Measurements from ENCODE around the gene NFAT5.
A peak's percentile ranks its signal among the peaks of the same experiment; 100 is the strongest.
"Not testable (repeated sequence)": the region's sequence is repeated elsewhere in the genome, so short reads cannot be mapped to it uniquely, and the experiment has no call there.

Gene NFAT5, protein sequence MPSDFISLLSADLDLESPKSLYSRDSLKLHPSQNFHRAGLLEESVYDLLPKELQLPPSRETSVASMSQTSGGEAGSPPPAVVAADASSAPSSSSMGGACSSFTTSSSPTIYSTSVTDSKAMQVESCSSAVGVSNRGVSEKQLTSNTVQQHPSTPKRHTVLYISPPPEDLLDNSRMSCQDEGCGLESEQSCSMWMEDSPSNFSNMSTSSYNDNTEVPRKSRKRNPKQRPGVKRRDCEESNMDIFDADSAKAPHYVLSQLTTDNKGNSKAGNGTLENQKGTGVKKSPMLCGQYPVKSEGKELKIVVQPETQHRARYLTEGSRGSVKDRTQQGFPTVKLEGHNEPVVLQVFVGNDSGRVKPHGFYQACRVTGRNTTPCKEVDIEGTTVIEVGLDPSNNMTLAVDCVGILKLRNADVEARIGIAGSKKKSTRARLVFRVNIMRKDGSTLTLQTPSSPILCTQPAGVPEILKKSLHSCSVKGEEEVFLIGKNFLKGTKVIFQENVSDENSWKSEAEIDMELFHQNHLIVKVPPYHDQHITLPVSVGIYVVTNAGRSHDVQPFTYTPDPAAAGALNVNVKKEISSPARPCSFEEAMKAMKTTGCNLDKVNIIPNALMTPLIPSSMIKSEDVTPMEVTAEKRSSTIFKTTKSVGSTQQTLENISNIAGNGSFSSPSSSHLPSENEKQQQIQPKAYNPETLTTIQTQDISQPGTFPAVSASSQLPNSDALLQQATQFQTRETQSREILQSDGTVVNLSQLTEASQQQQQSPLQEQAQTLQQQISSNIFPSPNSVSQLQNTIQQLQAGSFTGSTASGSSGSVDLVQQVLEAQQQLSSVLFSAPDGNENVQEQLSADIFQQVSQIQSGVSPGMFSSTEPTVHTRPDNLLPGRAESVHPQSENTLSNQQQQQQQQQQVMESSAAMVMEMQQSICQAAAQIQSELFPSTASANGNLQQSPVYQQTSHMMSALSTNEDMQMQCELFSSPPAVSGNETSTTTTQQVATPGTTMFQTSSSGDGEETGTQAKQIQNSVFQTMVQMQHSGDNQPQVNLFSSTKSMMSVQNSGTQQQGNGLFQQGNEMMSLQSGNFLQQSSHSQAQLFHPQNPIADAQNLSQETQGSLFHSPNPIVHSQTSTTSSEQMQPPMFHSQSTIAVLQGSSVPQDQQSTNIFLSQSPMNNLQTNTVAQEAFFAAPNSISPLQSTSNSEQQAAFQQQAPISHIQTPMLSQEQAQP (N-terminal part only)

DNA sequence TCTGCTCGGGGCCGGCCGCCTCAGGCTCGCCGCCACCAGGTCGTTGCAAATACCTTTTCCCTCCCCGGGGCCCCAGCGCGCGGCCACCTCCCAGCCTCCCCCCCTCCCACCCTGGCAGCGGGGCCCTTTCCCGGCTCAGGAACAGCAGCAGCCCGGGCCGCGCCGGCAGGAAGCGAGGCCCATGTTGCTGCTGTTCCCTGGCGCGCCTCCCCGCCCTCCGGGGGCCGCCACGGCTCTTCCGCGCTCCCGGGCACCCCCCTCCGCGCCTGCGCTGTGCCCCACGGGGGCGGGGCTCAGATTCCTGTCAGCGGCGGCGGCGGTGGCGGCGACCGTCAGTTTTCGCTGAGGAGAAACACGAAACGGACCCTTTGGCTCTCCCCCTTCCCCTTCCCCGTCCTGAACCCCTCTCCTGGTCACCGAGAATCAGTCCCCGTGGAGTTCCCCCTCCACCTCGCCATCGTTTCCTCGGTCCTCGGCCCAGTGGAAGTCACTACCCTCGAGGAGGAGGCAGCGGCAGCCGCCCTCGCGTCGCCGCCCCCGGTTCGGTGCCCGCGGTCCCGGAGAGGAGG is at the start of gene NFAT5:
Gene NFAT5 (plus strand): TSS at position 296 of the 569 bp plus-strand sequence. CDS start 336 bp downstream, outside the sequence.
- peak within 1 kb of the TSS; percentile 83 for H3K27ac ChIP-seq
- TF ChIP-seq, protein P1, sequence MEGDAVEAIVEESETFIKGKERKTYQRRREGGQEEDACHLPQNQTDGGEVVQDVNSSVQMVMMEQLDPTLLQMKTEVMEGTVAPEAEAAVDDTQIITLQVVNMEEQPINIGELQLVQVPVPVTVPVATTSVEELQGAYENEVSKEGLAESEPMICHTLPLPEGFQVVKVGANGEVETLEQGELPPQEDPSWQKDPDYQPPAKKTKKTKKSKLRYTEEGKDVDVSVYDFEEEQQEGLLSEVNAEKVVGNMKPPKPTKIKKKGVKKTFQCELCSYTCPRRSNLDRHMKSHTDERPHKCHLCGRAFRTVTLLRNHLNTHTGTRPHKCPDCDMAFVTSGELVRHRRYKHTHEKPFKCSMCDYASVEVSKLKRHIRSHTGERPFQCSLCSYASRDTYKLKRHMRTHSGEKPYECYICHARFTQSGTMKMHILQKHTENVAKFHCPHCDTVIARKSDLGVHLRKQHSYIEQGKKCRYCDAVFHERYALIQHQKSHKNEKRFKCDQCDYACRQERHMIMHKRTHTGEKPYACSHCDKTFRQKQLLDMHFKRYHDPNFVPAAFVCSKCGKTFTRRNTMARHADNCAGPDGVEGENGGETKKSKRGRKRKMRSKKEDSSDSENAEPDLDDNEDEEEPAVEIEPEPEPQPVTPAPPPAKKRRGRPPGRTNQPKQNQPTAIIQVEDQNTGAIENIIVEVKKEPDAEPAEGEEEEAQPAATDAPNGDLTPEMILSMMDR (IDR thresholded peaks at IDR 0.05), result 0 out of 2 replicates have a peak, but pooled peaks have one; percentile 16
- no peak for TF ChIP-seq ZFX (IDR thresholded peaks at IDR 0.05; ENCODE audit: borderline replicate concordance)

DNA sequence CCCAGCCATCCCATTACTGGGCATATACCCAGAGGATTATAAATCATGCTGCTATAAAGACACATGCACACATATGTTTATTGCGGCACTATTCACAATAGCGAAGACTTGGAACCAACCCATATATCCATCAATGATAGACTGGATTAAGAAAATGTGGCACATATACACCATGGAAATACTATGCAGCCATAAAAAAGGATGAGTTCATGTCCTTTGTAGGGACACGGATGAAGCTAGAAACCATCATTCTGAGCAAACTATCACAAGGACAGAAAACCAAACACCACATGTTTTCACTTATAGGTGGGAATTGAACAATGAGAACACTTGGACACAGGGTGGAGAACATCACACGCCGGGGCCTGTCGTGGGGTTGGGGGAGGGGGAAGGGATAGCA is 47.9 kb upstream of the NFAT5 start:
- H3K27ac ChIP-seq, result not testable (repeated sequence)

DNA sequence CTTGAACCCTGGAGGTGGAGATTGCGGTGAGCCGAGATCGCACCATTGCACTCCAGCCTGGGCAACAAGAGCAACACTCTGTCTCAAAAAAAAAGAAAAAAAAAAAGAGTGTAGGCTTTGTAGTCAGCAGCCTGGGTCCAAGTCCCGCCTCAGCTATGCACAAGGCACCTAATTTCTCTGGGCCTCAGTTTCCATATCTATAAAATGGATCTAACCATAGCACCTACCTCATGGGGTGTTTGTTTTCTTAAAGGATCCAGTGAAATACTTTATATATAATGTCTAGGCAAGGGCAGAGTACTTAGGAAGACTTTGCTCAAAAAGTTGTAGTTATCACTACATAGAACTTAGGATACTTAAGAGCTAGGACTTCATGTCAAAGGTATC is 45.4 kb upstream of the NFAT5 start:
- no peak overlapping the region for H3K27ac ChIP-seq
- TF ChIP-seq, protein P1 (IDR thresholded peaks at IDR 0.05), result no peak
- no peak for TF ChIP-seq ZFX (IDR thresholded peaks at IDR 0.05; ENCODE audit: borderline replicate concordance)

DNA sequence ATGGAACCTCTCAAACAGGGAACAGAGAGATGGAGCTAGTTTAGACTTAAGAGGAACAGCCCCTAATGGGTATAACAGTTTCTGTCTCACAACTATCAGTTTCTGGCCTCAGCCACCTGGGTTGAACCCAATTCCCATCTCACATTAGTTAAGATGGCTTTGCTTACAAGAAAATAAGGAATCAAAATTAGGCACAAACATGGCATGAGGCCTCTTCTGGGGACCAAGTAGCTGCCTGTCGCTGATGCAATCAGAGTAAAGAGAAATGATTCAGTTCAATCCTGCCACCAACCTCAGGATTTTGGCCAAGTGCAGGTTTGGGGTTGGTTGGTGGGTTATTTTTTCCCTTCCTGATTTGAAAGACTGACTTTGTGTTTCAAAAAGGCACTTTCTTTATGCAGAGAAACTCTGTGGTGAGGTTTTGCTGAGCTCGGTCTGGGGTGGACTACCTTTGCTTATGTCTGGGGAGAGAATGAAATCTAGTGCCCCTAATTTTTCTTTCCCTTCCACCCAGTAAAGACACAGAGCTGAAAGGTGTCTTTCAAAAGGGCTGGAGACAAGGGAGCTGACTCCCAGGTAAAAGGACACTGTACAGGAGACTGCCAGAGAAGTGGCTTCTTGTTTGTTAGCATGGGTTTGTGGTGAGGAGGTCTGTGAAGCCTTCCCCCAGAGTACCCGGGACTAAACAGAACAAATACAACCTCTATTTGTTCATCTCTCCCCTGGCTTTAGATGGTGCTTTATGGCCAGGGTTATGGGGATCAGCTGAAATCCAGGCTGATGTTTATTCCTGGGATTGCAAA is 44.8 kb upstream of the NFAT5 start:
- TF ChIP-seq ZFX (IDR thresholded peaks at IDR 0.05; ENCODE audit: borderline replicate concordance), result no peak
- TF ChIP-seq, protein P1 (IDR thresholded peaks at IDR 0.05), result no peak
- no peak overlapping the region for H3K27ac ChIP-seq

DNA sequence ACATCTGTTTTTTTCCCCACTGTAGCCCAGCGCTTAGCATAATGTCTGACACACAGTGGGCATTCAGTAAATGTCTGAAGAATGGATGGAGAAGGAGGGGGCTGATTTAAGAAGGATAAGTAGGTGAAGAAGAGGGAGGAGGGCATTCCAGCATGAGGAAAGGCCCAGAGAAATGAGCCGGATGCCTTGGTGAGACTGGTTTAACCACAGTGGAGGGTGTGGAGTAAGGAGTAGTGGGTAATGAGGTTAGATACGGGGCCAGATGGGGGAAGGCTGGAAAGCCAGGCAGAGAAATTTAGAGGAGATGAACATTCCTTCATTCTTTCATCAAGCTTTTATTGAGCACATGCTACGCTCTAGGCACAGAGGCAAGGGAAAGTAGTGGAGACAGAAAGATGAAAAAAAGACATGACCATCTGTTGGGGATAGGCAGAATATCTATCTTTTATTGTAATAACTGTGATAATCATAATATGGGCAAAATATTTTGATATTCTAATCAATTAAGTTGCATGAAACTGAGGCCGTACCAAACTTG is 43.7 kb upstream of the NFAT5 start:
- no peak overlapping the region for H3K27ac ChIP-seq
- TF ChIP-seq, protein P1 (IDR thresholded peaks at IDR 0.05), result no peak
- TF ChIP-seq ZFX (IDR thresholded peaks at IDR 0.05; ENCODE audit: borderline replicate concordance), result no peak

DNA sequence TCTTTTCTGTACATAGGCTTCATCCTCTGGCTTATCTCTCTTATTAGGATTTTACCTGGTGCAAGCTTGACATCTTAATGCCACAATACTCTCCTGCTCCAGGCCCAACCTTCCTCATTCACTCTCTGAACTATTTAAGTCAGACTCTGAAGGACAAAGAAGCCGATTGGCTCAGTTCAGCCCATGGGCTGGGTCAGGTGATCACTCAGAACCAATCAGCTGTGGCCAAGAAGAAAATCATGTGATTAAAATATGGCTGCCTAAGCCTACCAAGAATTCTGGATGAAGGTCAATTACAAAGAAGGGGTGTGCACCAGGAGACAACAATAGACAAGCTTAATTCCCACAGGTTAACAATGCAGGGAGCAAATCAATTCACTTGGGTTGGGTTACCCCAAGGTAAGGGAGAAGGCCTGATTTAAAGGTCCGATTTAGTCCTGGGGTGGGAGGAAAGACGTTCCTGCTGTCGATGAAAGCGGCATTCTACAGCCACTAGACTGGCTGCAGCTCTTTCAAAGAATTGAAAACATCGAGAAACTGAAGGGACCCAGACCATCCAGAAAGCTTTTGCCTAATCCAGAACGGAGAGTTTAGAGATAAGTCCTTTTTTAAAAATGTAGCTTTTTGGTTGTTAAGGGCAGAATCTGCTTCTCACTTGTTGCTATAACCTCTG is 42.9 kb upstream of the NFAT5 start:
- H3K27ac ChIP-seq, result no peak overlapping the region
- TF ChIP-seq, protein P1 (IDR thresholded peaks at IDR 0.05), result no peak

Data from 22Rv1 (cell line).